Natural killer cell (primary cell): ENCODE results near the gene GATA5. TPM values are rescaled to one million over a fixed set of nuclear protein-coding genes. Genes with fewer than 3 reads are reported as not detected.

Source experiments
- ATAC-seq, 3 donors: fragments of 150-1000 bp in 2 of 3; fragments of 200-7000 bp in 1 of 3; cut with Tn5 transposase; 1 replicate in 1 of 3; 2 replicates in 2 of 3; pipeline ENCODE4 v1.10.0; 2021; ENCODE audit warnings: mild to moderate bottlenecking in 2 of 3, moderate library complexity in 2 of 3
- DNase-seq, 2 donors: peaks; one replicate each; pipeline versions ENCODE4 v3.0.0 to v3.0.0-alpha.2; 2013 to 2021; ENCODE audit warnings: mixed read lengths in 1 of 2
- H3K27ac ChIP-seq: one replicate; pipeline ENCODE4 v1.5.1; 2013; ENCODE audit warnings: mild to moderate bottlenecking, low read length
- H3K27me3 ChIP-seq: one replicate; pipeline ENCODE4 v1.6.1; 2013; ENCODE audit warnings: low read length; ENCODE audit not compliant: control insufficient read depth, insufficient read depth
- H3K36me3 ChIP-seq: one replicate; pipeline ENCODE4 v1.6.1; 2013; ENCODE audit warnings: low read length; ENCODE audit not compliant: control insufficient read depth, insufficient read depth
- H3K4me1 ChIP-seq: one replicate; pipeline ENCODE4 v1.6.1; 2013; ENCODE audit warnings: low read length; ENCODE audit not compliant: control insufficient read depth, insufficient read depth
- H3K4me3 ChIP-seq: one replicate; pipeline ENCODE4 v1.5.1; 2013; ENCODE audit warnings: low read length
- H3K9me3 ChIP-seq: one replicate; pipeline ENCODE4 v1.6.1; 2013; ENCODE audit warnings: low read length; ENCODE audit not compliant: control insufficient read depth, insufficient read depth
- H3K27ac Mint-ChIP-seq, 2 donors: one replicate each; pipeline ENCODE4 v1.8.0; 2022; ENCODE audit warnings: mild to moderate bottlenecking in 2 of 2, mixed read lengths in 2 of 2, moderate library complexity in 1 of 2
- H3K27me3 Mint-ChIP-seq, 2 donors: one replicate each; pipeline ENCODE4 v1.8.0; 2022; ENCODE audit warnings: low read depth in 2 of 2, mixed read lengths in 2 of 2
- H3K36me3 Mint-ChIP-seq: one replicate; pipeline ENCODE4 v1.8.0; 2022; ENCODE audit warnings: mixed read lengths
- H3K4me1 Mint-ChIP-seq, 2 donors: one replicate each; pipeline ENCODE4 v1.8.0; 2022; ENCODE audit warnings: mixed read lengths in 2 of 2
- H3K4me3 Mint-ChIP-seq: one replicate; pipeline ENCODE4 v1.8.0; 2022; ENCODE audit warnings: mild to moderate bottlenecking, moderate library complexity, mixed read lengths
- H3K9me3 Mint-ChIP-seq, 2 donors: one replicate each; pipeline ENCODE4 v1.8.0; 2022; ENCODE audit warnings: mixed read lengths in 2 of 2
- CTCF ChIP-seq: fragments of 200-600 bp; IDR thresholded peaks from one replicate; pipeline ENCODE4 v1.8.0; 2022; ENCODE audit warnings: antibody characterized with exemption
- WGBS: methylation state at CpG from one replicate; pipeline ENCODE4 v1.1.7; 2013; ENCODE audit warnings: missing lambda C conversion rate; ENCODE audit not compliant: insufficient coverage; 5-methylcytosine and 5-hydroxymethylcytosine counted together
- intact Hi-C: fragments of 100-400 bp; cut with micrococcal nuclease; formaldehyde crosslinking; loops from one replicate; pipeline ENCODE4 v1.14.2; 2022
- total RNA-seq, 4 donors: library from RNA; stranded (reverse); fragments of 120-200 nt in 1 of 4; gene quantifications; one replicate each; pipeline versions ENCODE4 v1.2.3 to v1.2.4, GENCODE V29; 2013 to 2022

Gene GATA5
- total RNA-seq, 3 donors from 2014 or later (not counting 1 experiment from before 2014, with no cell fraction given) = not detected

GRCh38 chr20:62464425-62464770 lies 11.4 kb downstream of the GATA5 start:
- Histone ChIP-seq H3K27me3 (no peaks in the 10 kb centered on the region), H3K4me1 (no peaks in the 10 kb centered on the region), H3K4me3 (no peak overlapping the region), H3K36me3 (no peaks in the 10 kb centered on the region), H3K27ac (no peak overlapping the region), H3K9me3 (no peaks in the 10 kb centered on the region)
- peaks cover 0 to 3% of the 10 kb centered on the region in 2 donors for H3K27me3 Mint-ChIP-seq
- intact Hi-C loops = no loop called here
- H3K4me3 Mint-ChIP-seq = no peak overlapping the region
- DNase-seq = no peak
- TF ChIP-seq CTCF = no peak
- H3K27ac Mint-ChIP-seq = no peak overlapping the region
- no peak for ATAC-seq
- no peaks in the 10 kb centered on the region for H3K4me1 Mint-ChIP-seq
- no peaks in the 10 kb centered on the region for H3K9me3 Mint-ChIP-seq
- no peaks in the 10 kb centered on the region for H3K36me3 Mint-ChIP-seq
- WGBS = 94% methylated on average over 10 of the region's 10 CpGs

- H3K27ac Mint-ChIP-seq = no peak overlapping the region
Measured at GRCh38 chr20:62463651-62464424, 12.0 kb downstream of the GATA5 start.

GRCh38 chr20:62462976-62463592 lies 12.7 kb downstream of the GATA5 start:
- H3K4me3 ChIP-seq = no peak overlapping the region
- no peaks in the 10 kb centered on the region for H3K4me1 ChIP-seq
- no peaks in the 10 kb centered on the region for H3K9me3 Mint-ChIP-seq
- no peak overlapping the region for H3K27ac ChIP-seq
- no peak for ATAC-seq
- H3K4me1 Mint-ChIP-seq = no peaks in the 10 kb centered on the region
- DNase-seq = no peak
- H3K9me3 ChIP-seq = no peaks in the 10 kb centered on the region
- H3K27me3 ChIP-seq = no peaks in the 10 kb centered on the region
- H3K36me3 Mint-ChIP-seq = no peaks in the 10 kb centered on the region
- TF ChIP-seq CTCF = no peak
- H3K27ac Mint-ChIP-seq = no peak overlapping the region
- H3K36me3 ChIP-seq = no peaks in the 10 kb centered on the region
- peaks cover 0 to 2% of the 10 kb centered on the region in 2 donors for H3K27me3 Mint-ChIP-seq
- intact Hi-C loops = no loop called here
- no peak overlapping the region for H3K4me3 Mint-ChIP-seq
- 69% methylated on average over 15 of the region's 15 CpGs for WGBS

More at GRCh38 chr20:62463651-62464424, 12.0 kb downstream of the GATA5 start:
- 92% methylated on average over 25 of the region's 25 CpGs for WGBS
- Histone ChIP-seq H3K27me3 (no peaks in the 10 kb centered on the region), H3K36me3 (no peaks in the 10 kb centered on the region), H3K4me3 (no peak overlapping the region), H3K27ac (no peak overlapping the region), H3K9me3 (no peaks in the 10 kb centered on the region), H3K4me1 (no peaks in the 10 kb centered on the region)
- intact Hi-C loops = no loop called here
- H3K4me1 Mint-ChIP-seq = no peaks in the 10 kb centered on the region
- no peak for ATAC-seq
- H3K9me3 Mint-ChIP-seq = no peaks in the 10 kb centered on the region
- no peak overlapping the region for H3K4me3 Mint-ChIP-seq
- no peak for TF ChIP-seq CTCF
- no peaks in the 10 kb centered on the region for H3K36me3 Mint-ChIP-seq
- H3K27me3 Mint-ChIP-seq = no peaks in the 10 kb centered on the region
- no peak for DNase-seq
